Measurements from ENCODE around the gene HBA1. TPM values are rescaled to one million over a fixed set of nuclear protein-coding genes. Genes with fewer than 3 reads are reported as not detected.

HBA1 gene
- total and polyA plus RNA-seq, 2 of the 8 experiments (the other 6 are each of a cell fraction or from before 2014, with no cell fraction given), result 2.3 TPM

- Histone ChIP-seq H4K5ac (ENCODE audit: insufficient read length, low read depth, low read length) (no peak overlapping the region), H2BK5ac (ENCODE audit: low read depth, low read length) (no peak overlapping the region), H3K4me1 (replicated peaks in 1 of 4; ENCODE audit: control insufficient read depth in 3 of 4, insufficient read depth in 4 of 4, low read length in 3 of 4) (peaks cover 0 to 25% (median 13%) of the 10 kb centered on the region in 4 experiments; a peak in 6 of 7 replicates), H3K27me3 (replicated peaks in 1 of 4; ENCODE audit: control insufficient read depth in 3 of 4, extremely low read depth in 1 of 4, insufficient read depth in 3 of 4, low read length in 3 of 4) (peaks cover 58 to 87% (median 80%) of the 10 kb centered on the region in 4 experiments), H2BK12ac (ENCODE audit: low read depth, low read length) (no peak overlapping the region), H2AK5ac (ENCODE audit: low read depth, low read length) (no peak overlapping the region), H3K23ac (ENCODE audit: insufficient read length) (no peak overlapping the region), H3K4ac (replicated peaks; ENCODE audit: insufficient read length, low read depth, low read length) (no peak overlapping the region), H3K23me2 (ENCODE audit: low read depth, low read length) (peaks cover 8% of the 10 kb centered on the region; the same call in 1 of the 2 replicates), H3K79me2 (ENCODE audit: control insufficient read depth in 1 of 2, insufficient read depth in 2 of 2, low read length in 2 of 2) (no peaks in the 10 kb centered on the region), H3K27ac (ENCODE audit: low read depth, low read length) (no peak overlapping the region), H4K8ac (ENCODE audit: extremely low read depth, insufficient read depth, low read length) (no peak overlapping the region), H4K20me1 (replicated peaks in 1 of 2; ENCODE audit: control insufficient read depth in 1 of 2, insufficient read depth in 2 of 2, low read length in 2 of 2) (peaks cover 6 to 14% of the 10 kb centered on the region in 2 experiments), H3K9me3 (ENCODE audit: insufficient read depth in 2 of 2, low read depth in 1 of 2, low read length in 1 of 2) (no peaks in the 10 kb centered on the region), H2BK20ac (ENCODE audit: low read length) (no peak overlapping the region), H3K4me2 (ENCODE audit: insufficient read depth in 1 of 2, low read depth in 2 of 2, low read length in 2 of 2) (no peak overlapping the region), H3K79me1 (ENCODE audit: low read depth, low read length) (no peaks in the 10 kb centered on the region), H2BK15ac (ENCODE audit: low read length) (no peak overlapping the region), H3K4me3 (ENCODE audit: extremely low read depth in 1 of 4, insufficient read depth in 2 of 4, low read depth in 3 of 4, low read length in 4 of 4) (no peak overlapping the region), H4K91ac (replicated peaks; ENCODE audit: insufficient read length, low read length) (no peak overlapping the region), H3K18ac (ENCODE audit: extremely low read depth, low read length) (no peak overlapping the region), H2AFZ (ENCODE audit: low read length) (no peak overlapping the region), H3K9ac (replicated peaks in 1 of 4; ENCODE audit: extremely low read depth in 1 of 4, low read depth in 3 of 4, low read length in 3 of 4) (no peak overlapping the region), H3K36me3 (ENCODE audit: control insufficient read depth in 2 of 4, insufficient read depth in 4 of 4, low read length in 3 of 4) (peaks cover 0 to 7% (median 0%) of the 10 kb centered on the region in 4 experiments; a peak in 2 of 8 replicates), H2BK120ac (replicated peaks; ENCODE audit: low read depth, low read length) (no peak overlapping the region), H3K14ac (ENCODE audit: insufficient read length) (no peak overlapping the region), H3K56ac (replicated peaks; ENCODE audit: insufficient read length, low read depth, low read length) (no peak overlapping the region)
- no peak for DNase-seq (ENCODE audit: low read depth in 1 of 2, low spot score in 2 of 2)
- ChIA-PET CTCF (ENCODE audit: partially characterized antibody) (interaction anchor here (0.6 to 5.6 kb wide), 7 partner anchors 9 to 105 kb away, joined by 3 to 24 read pairs (median 4); partner anchors contain the start of gene HBQ1), POLR2A (ENCODE audit: partially characterized antibody) (interaction anchor here (1.8 kb wide), 1 partner anchor 10 kb away, joined by 5 read pairs; the partner anchor contains the start of gene HBQ1)
- WGBS, 2 experiments (ENCODE audit: extremely low coverage in 1 of 2, insufficient coverage in 1 of 2, insufficient read length in 1 of 2, insufficient replicate concordance in 2 of 2, low coverage in 1 of 2, low lambda C conversion rate in 2 of 2, missing lambda C conversion rate in 1 of 2), result 71% methylated on average over 1 of the region's 1 CpG; no CpG with 5 or more reads in 1 of the 2 experiments
- FAIRE-seq, result no peak
- TF ChIP-seq CHD1 (IDR thresholded peaks at IDR 0.05; ENCODE audit: low read depth, low read length), result no peak
- no peak for TF ChIP-seq JUND (IDR thresholded peaks at IDR 0.05; ENCODE audit: low read length)
These were observed 5.7 kb upstream of the HBA1 start for GRCh38 chr16:170788-171187.
